NOMO-1 (cell line): ENCODE measurements around the gene RBM43.
"Not testable (repeated sequence)": the region's sequence is repeated elsewhere in the genome, so short reads cannot be mapped to it uniquely, and the experiment has no call there.

Experiments used
- DNase-seq, 2 experiments: peaks; one replicate each; lab custom pipeline; 2025; ENCODE audit not compliant: unreplicated experiment in 2 of 2; lab: John Stamatoyannopoulos, UW

The RBM43 gene

DNA sequence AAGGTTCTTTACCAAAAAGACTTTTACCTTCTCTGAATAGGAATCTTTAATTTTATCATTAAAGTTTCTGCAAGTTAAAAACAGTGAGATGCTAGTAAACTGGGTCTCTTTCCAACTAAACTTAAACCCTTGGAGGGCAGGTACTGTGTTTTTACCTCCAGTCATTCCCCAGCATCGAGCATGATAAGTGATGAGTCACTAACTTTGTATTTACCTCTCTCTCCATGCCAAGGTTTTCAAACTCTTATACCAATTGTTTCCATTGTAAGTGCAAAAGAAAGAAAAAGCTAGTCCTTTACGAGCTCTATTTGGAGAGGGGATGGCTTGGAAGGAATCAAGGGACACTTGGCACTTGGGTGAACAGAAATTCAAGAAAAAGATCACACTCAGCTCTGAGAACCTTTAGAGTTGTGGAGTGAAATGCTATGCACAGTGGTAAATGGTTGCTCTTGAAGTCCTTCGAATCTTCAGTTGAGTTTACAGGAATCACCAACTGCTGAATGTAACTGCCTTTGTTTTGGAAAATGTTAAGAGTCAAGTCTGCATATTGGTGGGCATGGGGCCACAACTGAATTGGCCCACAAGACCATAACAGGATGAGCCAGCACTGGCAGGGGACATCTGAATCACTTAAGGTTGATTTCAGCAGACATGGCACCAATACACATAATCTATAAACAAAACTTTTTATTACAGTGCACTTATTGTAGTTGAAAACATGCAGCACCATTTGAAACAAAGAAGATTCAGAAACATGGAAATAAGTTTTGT lies 8.3 kb upstream of the RBM43 start:
- DNase-seq: no peak

DNA sequence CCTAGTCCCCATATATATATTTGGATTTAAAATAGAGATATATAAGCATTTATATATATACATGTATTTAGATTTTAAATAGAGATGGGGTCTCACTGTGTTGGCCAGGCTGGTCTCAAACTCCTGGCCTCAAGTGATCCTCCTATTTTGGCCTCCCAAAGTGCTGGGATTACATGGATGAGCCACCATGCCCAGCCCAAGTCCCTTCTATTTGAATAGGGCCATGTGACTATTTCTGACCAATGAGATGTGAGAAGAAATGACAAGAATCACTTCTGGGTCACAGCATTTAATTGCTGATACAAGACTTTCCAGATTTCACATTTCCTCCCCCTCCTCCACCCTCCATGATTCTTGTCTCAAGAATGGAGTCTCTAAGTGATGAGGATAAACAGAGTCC lies 6.4 kb upstream of the RBM43 start:
- DNase-seq: no peak

DNA sequence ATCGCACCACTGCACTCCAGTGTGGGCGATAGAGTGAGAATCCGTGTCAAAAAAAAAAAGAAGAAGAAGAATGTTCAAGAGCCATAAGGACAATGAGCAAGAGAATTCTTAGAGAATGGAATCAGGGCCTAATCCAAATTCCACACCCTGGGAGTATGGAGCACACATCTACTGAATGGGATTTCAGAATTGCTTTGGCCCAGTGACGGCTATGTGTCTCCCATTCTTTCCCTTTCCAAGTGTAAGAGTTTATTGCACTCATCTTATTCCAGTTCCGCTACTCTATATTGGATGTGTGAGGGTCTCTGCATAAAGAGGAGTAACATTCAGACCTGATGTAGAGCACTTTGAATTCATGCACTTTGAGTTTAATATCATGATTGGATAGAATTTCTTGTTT lies 5.9 kb upstream of the RBM43 start:
- no peak for DNase-seq

DNA sequence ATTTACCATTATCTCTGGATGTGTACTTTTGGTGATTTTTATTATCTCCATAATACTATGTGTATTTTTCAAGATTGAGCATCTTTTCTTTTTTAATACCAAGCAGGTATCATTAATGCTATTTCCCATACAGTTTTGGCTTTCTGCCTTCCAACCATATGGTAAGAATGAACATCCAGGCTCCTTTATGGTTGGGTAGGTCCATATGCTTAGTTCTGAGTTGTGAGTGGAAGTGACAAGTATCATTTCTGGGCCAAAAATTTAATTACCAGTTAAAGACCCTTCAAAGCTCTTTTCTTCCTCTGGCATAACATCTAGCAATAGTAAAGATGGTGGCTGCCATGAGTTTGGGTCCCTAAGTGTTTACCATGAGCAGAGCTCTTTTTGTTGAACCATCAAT lies 4.3 kb upstream of the RBM43 start:
- no peak for DNase-seq

DNA sequence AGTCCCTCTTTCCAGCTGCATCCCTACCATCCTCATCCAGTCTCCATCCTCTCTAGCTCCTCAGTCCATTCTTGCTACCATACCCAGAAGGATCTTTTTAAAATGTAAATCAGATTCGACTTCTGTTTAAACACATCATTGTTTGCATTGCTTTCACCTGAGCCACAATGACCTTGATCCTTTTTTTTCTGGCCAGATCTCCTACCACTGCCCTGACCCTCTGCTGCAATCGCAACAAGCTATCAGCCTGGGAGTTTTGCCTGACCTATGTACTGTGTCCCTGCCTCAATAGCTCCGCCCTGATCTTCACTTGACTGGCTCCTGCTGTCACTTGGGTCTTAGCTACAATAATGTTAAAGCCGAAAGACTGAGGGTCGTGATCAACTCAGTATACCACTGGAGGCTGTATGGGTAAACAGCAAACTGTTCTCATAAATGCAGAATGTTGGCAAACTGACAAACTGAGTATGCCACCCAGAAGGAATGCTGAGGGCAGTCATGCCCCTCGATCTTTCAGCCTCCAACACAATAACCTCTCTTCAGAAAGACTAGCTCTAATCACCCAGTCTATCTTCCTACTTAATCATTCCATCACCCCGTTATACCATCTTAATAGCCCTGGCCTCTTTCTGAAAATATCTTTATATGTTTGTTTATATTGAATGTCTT lies 2.6 kb upstream of the RBM43 start:
- no peak for DNase-seq

DNA sequence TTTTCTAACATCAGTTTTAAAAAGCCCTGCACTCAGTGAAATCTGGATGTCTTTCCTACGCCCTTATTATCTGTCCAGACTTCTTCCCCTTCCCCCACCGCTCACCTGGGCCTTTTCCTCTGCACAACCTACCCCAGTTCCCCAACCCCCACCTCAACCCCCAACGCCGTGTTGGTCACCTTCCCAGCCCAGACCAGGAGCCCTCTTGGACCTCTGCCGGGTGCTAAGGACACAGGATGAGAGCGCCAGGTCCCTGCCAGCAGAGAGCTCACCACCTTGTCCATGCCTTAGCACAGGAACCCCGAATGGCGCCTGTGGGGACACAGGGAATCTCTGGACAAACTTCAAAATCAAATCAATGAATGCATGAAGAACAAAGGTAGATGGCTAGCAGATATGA lies 966 bp upstream of the RBM43 start:
- no peak for DNase-seq

DNA sequence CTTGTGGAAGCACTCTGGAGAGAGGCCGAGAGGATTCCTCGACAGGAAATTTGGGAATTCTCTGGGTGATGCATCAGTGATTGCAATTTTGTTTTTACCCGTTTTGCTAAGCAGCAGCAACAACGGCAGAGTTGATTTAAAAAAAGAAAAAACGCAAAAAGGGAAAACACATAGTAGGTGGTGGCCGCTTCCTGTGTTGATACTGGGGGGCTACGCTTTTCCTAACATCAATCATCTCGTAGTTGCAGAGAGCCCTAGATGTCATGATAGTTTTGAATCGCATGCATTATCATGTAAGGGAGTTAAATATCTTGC lies 271 bp upstream of the RBM43 start:
- no peak for DNase-seq

DNA sequence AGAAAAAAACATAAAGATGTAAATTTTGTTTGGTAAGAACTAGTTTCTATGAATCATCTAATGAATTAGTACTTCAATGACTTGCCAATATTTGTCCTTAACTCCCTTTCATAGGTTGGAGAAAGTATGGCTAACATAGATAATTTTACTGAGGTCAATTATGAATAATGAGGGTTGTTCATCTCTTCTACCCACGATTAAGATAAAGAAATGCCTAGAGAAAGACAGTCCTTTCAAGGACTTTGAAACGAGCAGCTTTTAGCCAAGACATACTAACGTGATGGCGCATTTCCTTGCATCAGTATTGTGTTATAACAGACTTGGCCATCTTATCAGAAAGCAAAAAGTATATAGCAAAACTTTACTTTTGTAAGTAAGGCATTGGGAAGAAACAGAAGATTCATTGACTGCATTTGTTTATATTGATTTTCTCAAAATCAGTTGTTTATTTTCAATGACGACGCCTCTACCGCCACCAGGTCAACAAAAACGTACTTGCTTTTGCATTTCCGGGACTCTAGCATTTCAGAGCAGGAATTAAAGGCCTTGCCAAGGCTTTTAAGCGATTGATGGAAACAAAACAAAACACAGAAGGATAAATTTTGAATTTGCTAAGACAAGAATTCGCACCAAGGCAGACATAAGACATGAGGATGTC lies 961 bp downstream of the RBM43 start:
- peak; percentile 2 to 38 for DNase-seq

DNA sequence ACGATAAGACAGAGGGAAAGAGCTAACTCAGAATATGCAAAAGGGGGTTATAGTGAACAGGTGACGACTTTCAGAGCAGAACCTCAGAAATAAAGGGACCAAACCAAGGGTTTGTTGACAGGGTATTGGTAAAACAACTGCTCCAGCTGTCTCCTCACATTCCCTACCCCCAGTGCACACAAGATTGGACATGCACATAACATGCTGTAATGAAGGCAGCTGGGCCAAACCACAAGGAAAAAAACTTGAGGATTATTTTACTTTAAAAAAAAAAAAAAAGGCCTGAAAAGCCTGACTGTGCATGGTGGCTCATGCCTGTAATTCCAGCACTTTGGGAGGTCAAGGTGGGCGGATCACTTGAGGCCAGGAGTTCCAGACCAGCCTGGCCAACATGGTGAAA lies 3.5 kb downstream of the RBM43 start:
- no peak for DNase-seq

DNA sequence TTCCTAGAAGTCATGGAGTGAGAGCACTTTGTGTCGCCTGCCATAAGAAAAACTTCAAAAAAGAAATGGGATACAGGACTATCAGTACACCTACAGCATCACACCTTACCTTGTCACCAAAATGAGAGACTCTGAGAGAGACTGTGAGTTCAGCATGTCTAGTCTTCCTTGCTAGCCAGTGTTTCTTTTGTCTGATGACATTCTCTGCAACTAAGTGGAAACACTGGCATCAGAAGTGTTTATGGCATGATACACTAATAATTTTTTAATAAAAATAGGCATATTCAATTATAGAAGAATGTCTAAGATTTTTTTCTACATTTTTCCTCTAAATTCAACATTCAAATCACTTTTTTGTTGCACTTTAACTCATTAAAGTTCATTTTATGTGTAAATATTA lies 9.0 kb downstream of the RBM43 start:
- DNase-seq: no peak

DNA sequence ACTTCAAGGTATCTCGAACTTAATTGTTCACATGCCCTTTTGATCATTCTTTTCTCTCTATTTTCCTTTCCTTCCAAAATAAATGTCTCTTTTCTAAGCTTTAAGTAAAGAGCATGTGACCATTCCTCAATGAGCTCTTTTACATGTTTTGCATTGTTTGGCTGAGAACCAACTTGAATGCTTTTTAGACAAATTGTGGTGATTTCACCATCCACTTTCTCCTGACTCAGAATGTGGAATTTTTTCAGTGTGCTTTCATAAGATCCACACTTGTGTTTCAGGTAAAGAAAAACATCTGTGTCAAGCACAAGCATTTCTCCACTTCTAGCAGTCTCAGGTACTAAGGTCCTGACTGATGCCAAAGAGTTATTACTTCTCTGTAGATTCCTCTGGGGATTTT lies 10.7 kb downstream of the RBM43 start:
- DNase-seq: no peak

DNA sequence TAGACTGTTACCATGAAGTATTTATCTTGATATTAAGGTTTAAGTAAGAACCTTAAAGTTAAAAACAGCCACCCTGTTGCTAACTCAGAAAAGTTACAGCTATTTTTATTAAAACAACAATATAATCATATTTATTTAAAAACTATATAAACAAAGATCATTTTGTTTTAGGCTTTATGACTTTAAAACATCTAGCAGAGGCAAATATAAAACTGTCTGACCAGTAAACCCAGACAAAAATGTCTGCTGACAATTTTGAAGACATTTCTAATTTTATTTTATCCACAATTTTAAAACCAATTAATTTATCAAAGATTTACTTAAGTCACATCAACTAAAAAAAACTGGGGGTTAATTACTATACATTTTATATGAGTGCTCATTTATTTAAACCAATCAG lies 14.2 kb downstream of the RBM43 start:
- no peak for DNase-seq

DNA sequence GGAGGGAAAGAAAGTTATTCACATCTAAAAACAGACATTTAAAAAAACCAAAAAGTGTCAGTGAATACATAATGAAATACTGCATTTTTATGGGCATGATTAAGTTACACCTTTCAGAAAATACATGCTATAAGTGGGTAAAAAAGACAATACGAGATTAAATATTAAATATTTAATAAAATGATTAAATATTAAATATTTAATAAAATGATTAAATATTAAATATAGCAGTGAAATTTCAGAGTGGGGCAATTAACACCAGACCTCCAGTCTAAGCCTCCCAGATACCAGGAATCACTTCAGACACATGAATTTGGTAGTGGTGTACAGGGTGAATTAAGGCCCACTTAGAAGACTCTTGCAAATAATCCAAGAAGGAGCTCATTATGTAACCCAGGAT lies 15.5 kb downstream of the RBM43 start:
- DNase-seq: no peak

DNA sequence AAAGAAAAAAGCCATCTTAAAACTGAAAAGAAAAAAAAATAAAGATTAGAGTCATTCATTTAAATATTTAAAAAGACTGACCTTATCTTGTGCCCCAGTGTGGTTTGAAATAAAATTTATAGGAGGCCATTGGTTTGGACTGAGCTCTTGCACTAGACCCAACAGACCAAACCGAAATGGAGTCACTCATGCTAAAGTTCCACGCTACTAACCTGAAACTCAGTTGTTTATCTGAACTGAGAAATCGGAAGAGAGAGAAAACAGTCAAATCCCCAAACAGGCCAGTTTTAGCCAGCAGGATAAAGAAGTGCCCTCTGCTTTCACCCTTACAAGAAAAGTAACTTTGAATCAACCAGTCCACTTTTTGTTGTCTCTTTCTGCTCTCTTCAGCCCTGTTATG lies 18.2 kb downstream of the RBM43 start:
- no peak for DNase-seq

DNA sequence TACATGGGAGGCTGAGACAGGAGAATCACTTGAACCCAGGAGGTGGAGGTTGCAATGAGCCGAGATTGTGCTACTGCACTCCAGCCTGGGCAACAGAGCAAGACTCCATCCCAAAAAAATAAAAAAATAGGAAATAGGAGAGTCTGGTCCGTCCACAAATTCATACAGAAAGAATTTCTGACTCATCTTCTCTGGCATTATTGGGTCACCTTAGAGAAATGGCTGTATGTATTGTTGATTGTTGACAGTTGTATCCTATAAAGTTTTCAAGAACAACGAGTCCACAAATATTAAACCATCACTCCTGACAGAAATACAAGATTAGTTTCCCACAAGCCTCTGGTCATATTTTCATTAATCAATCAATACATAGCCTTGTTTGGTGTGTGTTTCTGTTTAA lies 20.4 kb downstream of the RBM43 start:
- DNase-seq: no peak

DNA sequence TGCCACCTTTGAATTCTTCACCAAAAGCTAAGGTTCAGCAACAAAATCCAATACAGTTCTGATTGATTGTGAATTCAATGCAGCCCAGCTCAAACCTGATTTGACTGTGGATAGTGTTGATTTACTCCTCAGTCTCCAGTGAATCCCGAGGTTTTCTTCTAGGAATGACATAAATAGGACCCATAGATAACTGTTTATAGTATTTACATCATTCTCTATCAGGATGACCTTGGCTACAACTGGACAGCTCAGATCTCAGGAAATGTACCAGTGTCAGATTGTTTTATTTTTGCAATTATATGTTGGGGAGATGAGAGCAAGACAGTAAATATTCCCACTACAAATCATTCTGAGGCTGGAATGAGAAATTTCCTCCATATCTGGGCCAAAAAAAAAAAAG lies 21.2 kb downstream of the RBM43 start:
- no peak for DNase-seq

DNA sequence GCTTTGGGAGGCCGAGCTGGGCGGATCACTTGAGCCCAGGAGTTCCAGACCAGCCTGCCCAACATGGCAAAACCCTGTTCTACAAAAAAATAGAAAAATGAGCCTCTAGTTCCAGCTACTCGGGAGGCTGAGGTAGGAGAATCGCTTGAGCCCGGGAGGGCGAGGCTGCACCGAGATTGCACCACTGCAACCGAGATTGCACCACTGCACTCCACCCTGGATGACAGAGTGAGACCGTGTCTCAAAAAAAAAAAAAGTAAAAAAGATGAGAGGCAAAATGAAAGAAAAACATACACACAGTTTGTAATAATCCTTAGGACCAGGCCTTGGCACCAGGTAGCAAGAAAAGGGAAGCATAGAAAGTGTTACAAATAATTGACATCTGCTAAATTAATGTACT lies 22.0 kb downstream of the RBM43 start:
- peak; percentile 6 to 26 for DNase-seq

DNA sequence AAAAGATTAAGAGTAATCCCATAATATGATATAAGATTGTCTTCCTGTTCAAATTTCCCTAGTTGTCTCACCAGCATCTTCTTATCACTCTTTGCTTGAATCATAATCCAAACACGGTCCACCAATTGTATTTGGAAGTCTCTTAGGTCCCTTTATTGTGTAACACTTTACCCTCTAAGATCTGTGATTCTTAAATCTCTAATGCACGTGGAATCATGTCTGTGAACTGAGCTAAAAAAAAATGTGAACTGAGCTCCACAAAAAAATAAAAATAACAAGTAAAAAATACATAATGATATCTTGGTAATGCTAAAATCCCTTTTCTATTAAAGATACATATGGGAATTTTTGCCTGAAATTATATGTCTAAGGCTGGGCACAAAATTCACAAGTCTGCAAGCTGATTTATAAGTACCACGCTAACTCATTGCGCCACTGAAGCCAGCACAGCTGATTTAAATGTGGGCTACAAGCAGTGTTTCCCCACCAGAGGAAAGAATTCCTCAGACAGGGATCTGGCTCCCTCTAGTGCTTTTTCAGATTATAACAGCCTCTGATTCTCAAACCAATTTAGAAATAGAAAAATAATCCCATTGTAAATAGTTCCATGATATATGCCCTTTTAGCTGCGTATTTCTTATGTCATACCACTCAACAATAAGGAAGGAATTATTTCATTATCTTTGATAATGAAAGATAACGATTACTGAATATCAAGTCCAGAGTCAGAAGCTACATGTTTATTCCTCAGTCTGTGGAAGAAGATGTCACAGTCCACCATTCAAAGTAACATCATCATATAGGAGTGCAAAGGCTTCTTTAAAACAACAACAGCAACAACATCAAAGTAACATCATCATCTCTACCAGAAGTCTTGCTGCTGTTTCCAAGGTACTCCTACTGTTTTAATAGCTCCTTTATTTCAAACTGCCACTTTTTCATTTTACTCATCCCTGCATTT lies 22.9 kb downstream of the RBM43 start:
- DNase-seq: peak; percentile 57 to 84

DNA sequence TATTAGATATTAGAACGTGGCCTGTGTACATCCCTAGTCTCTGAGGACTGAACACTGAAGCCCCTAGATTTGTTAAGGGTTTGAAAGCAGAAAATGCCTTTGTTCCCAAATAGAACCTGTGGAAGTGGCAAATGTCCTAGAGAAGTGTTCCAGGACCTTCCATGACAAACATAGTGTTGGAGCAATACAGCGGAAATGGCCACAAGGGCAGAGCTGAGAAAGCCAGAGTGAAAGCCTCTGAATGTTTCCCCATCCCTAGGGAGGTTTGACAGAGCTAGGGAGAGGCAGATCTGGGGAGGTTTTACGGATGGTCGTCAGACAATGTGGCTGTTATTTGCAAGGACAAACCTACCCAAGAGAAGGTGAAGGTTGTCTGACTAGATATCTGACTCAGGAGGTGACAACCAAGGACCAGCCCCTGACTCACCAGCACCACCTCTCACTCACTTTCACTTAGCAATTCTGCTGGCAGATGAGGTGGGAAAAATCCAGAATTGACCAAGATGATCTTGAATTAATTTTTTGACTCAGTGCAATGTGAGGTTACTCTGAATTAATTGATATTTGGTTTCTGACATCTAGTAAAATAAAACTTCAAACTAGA lies 24.1 kb downstream of the RBM43 start:
- no peak for DNase-seq

DNA sequence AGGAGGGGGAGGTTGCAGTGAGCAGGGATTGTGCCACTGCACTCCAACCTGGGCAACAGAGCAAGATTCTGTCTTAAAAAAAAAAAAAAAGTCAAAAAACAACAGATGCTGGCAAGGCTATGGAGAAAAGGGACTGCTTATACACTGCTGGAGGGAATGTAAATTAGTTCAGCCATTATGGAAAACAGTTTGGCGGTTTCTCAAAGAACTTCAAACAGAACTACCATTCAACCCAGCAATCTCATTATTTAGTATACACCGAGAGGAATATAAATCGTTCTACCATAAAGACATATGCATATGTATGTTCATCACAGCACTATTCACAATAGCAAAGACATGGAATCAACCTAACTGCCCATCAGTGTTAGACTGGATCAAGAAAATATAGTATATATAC lies 27.9 kb downstream of the RBM43 start:
- DNase-seq: not testable (repeated sequence)

DNA sequence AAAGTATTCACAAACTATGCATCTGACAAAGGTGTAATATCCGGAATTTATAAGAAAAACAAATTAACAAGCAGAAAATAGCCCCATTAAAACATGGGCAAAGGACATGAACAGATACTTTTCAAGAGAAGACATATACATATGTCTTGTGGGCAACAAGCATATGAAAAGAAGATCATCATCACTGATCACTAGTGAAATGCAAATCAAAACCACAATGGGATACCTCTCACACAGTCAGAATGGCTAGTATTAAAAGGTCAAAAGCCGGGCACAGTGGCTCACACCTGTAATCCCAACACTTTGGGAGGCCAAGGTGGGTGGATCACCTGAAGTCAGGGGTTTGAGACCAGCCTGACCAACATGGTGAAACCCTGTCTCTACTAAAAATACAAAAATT lies 28.4 kb downstream of the RBM43 start:
- not testable (repeated sequence) for DNase-seq
